Fibroblast of lung (primary cell): ENCODE data around the gene B3GALT5. TPM values are rescaled to one million over a fixed set of nuclear protein-coding genes. Genes with fewer than 3 reads are reported as not detected.

Experiments used
- DNase-seq, 2 donors: peaks; one replicate each; pipeline versions ENCODE4 v3.0.0 to v3.0.0-alpha.2; 2010; ENCODE audit warnings: low read depth in 2 of 2
- H2AFZ ChIP-seq: 2 replicates; pipeline ENCODE4 v1.5.1; 2012; ENCODE audit warnings: low read length, control low read depth, inconsistent platforms
- H3K27ac ChIP-seq: 2 replicates; pipeline ENCODE4 v1.5.1; 2011; ENCODE audit warnings: low read length, control low read depth; ENCODE audit not compliant: insufficient read depth
- H3K27me3 ChIP-seq: 2 replicates; pipeline ENCODE4 v1.5.1; 2011; ENCODE audit warnings: mild to moderate bottlenecking, low read length; ENCODE audit not compliant: control insufficient read depth, insufficient read depth
- H3K36me3 ChIP-seq: 2 replicates; pipeline ENCODE4 v1.5.1; 2011; ENCODE audit warnings: low read length; ENCODE audit not compliant: control insufficient read depth, insufficient read depth
- H3K4me1 ChIP-seq: 2 replicates; pipeline ENCODE4 v1.5.1; 2011; ENCODE audit warnings: low read length; ENCODE audit not compliant: control insufficient read depth, insufficient read depth; ENCODE audit errors: extremely low read depth
- H3K4me2 ChIP-seq: 2 replicates; pipeline ENCODE4 v1.5.1; 2011; ENCODE audit warnings: low read length, control low read depth; ENCODE audit not compliant: insufficient read depth; ENCODE audit errors: extremely low read depth
- H3K4me3 ChIP-seq, 4 experiments: fragments of 200-600 bp in 1 of 4; sonication (generic) in 1 of 4; replicated peaks in 1 of 4; 2 replicates each; pipeline ENCODE4 v1.5.1; 2011 to 2016; ENCODE audit warnings: low read length in 4 of 4, low read depth in 3 of 4, mild to moderate bottlenecking in 3 of 4, control low read depth in 2 of 4, inconsistent platforms in 1 of 4, mixed read lengths in 1 of 4; ENCODE audit not compliant: insufficient read depth in 1 of 4; ENCODE audit errors: control extremely low read depth in 1 of 4
- H3K79me2 ChIP-seq: 2 replicates; pipeline ENCODE4 v1.5.1; 2012; ENCODE audit warnings: mild to moderate bottlenecking, low read length, inconsistent platforms; ENCODE audit not compliant: control insufficient read depth, insufficient read depth
- H3K9ac ChIP-seq: 2 replicates; pipeline ENCODE4 v1.5.1; 2011; ENCODE audit warnings: mild to moderate bottlenecking, low read length, control low read depth; ENCODE audit not compliant: insufficient read depth
- H3K9me3 ChIP-seq: 2 replicates; pipeline ENCODE4 v1.5.1; 2012; ENCODE audit warnings: low read depth, low read length; ENCODE audit not compliant: control insufficient read depth, insufficient read depth
- H4K20me1 ChIP-seq: 2 replicates; pipeline ENCODE4 v1.5.1; 2011; ENCODE audit warnings: low read length; ENCODE audit not compliant: control insufficient read depth, insufficient read depth; ENCODE audit errors: extremely low read depth
- CTCF ChIP-seq, 2 donors: IDR thresholded peaks in 1 of 2; conservative IDR thresholded peaks in 1 of 2; 1 replicate in 1 of 2; 2 replicates in 1 of 2; pipeline ENCODE4 v1.5.1; 2011 to 2012; ENCODE audit warnings: low read length in 2 of 2, control low read depth in 1 of 2, inconsistent platforms in 1 of 2, low read depth in 1 of 2, mild to moderate bottlenecking in 1 of 2
- EZH2 ChIP-seq: IDR thresholded peaks from 2 replicates; pipeline ENCODE4 v1.5.1; 2012; ENCODE audit warnings: low read length, control low read depth, mild to moderate bottlenecking; ENCODE audit errors: missing control alignments
- polyA plus RNA-seq, 2 donors: library from polyadenylated mRNA; depleted of rRNA in 1 of 2; stranded (reverse) in 1 of 2; unstranded in 1 of 2; fragments of >200 nt; gene quantifications; 2 replicates each; pipeline ENCODE4 v1.2.1, GENCODE V29; 2011 to 2012; ENCODE audit warnings: missing spikeins in 1 of 2
- total RNA-seq: library from RNA; depleted of rRNA; stranded (reverse); fragments of >200 nt; gene quantifications from 2 replicates; pipeline ENCODE4 v1.2.1, GENCODE V29; 2014

Gene B3GALT5
- total and polyA plus RNA-seq, 2 donors (not counting 1 experiment from before 2014, with no cell fraction given): under 0.01 TPM

- DNase-seq: no peak
- Histone ChIP-seq H3K4me1 (peaks cover 8% of the 10 kb centered on the region), H3K4me2 (no peak overlapping the region), H3K4me3 (no peak overlapping the region), H3K9ac (no peak overlapping the region), H3K9me3 (no peaks in the 10 kb centered on the region), H3K27me3 (no peaks in the 10 kb centered on the region), H3K79me2 (no peaks in the 10 kb centered on the region), H3K36me3 (no peaks in the 10 kb centered on the region), H2AFZ (no peak overlapping the region), H4K20me1 (no peaks in the 10 kb centered on the region), H3K27ac (peak overlapping the region; percentile 27)
- no peak for TF ChIP-seq CTCF (conservative IDR thresholded peaks at IDR 0.05 in 1 of 2, IDR thresholded peaks at IDR 0.05 in 1 of 2; ENCODE audit: low read depth in 1 of 2, low read length in 2 of 2)
Measured at GRCh38 chr21:39634507-39634906, 21.8 kb downstream of the B3GALT5 start.

GRCh38 chr21:39637197-39637970, 24.6 kb downstream of the B3GALT5 start:
- Histone ChIP-seq H3K4me2 (no peak overlapping the region), H3K27ac (no peak overlapping the region), H3K79me2 (no peaks in the 10 kb centered on the region), H3K9me3 (no peaks in the 10 kb centered on the region), H3K36me3 (no peaks in the 10 kb centered on the region), H3K27me3 (no peaks in the 10 kb centered on the region), H2AFZ (no peak overlapping the region), H4K20me1 (no peaks in the 10 kb centered on the region), H3K4me1 (peaks cover 5% of the 10 kb centered on the region), H3K4me3 (no peak overlapping the region), H3K9ac (no peak overlapping the region)
- no peak for DNase-seq
- no peak for TF ChIP-seq CTCF (conservative IDR thresholded peaks at IDR 0.05 in 1 of 2, IDR thresholded peaks at IDR 0.05 in 1 of 2; ENCODE audit: low read depth in 1 of 2, low read length in 2 of 2)
- no peak for TF ChIP-seq EZH2

GRCh38 chr21:39637971-39638240, 25.2 kb downstream of the B3GALT5 start:
- Histone ChIP-seq H3K27me3 (no peaks in the 10 kb centered on the region), H3K9ac (no peak overlapping the region), H3K4me2 (no peak overlapping the region), H3K4me1 (peaks cover 3% of the 10 kb centered on the region), H4K20me1 (no peaks in the 10 kb centered on the region), H3K79me2 (no peaks in the 10 kb centered on the region), H3K4me3 (no peak overlapping the region), H3K36me3 (no peaks in the 10 kb centered on the region), H2AFZ (no peak overlapping the region), H3K27ac (no peak overlapping the region), H3K9me3 (no peaks in the 10 kb centered on the region)
- TF ChIP-seq EZH2 (no peak), CTCF (conservative IDR thresholded peaks at IDR 0.05 in 1 of 2, IDR thresholded peaks at IDR 0.05 in 1 of 2; ENCODE audit: low read depth in 1 of 2, low read length in 2 of 2) (no peak)
- DNase-seq: no peak
